SK-N-SH treated with all-trans-retinoic acid at 6 μM for 48 hours (cell line): ENCODE measurements around the gene ERP27.

Experiments used
- ESRRG ChIP-seq: fragments of 250-450 bp; sonication (Bioruptor Pico); IDR thresholded peaks from 2 replicates; pipeline ENCODE4 v1.6.1; 2021; ENCODE audit warnings: mild to moderate bottlenecking
- RARB ChIP-seq: fragments of 250-450 bp; sonication (Bioruptor Pico); IDR thresholded peaks from 2 replicates; pipeline ENCODE4 v1.8.0; 2021; ENCODE audit warnings: mild to moderate bottlenecking, moderate library complexity
- ZC3H10 ChIP-seq: fragments of 250-450 bp; sonication (Bioruptor Pico); IDR thresholded peaks from 2 replicates; pipeline ENCODE4 v1.5.1; 2021; ENCODE audit warnings: mild to moderate bottlenecking, moderate library complexity

GRCh38 chr12:14890701-14891100, 47.6 kb downstream of the ERP27 start:
- TF ChIP-seq ESRRG (CRISPR knock-in tag) (no peak), ZC3H10 (no peak), RARB (CRISPR knock-in tag) (no peak)
